GM19324 (cell line): ENCODE data around the gene TRPC4AP.

Experiments
- ATAC-seq: cut with Tn5 transposase; IDR thresholded peaks from one replicate; pipeline ENCODE4 v1.9.1; 2021; ENCODE audit warnings: mild to moderate bottlenecking, moderate library complexity; ENCODE audit not compliant: unreplicated experiment, low FRiP score

Gene TRPC4AP

DNA sequence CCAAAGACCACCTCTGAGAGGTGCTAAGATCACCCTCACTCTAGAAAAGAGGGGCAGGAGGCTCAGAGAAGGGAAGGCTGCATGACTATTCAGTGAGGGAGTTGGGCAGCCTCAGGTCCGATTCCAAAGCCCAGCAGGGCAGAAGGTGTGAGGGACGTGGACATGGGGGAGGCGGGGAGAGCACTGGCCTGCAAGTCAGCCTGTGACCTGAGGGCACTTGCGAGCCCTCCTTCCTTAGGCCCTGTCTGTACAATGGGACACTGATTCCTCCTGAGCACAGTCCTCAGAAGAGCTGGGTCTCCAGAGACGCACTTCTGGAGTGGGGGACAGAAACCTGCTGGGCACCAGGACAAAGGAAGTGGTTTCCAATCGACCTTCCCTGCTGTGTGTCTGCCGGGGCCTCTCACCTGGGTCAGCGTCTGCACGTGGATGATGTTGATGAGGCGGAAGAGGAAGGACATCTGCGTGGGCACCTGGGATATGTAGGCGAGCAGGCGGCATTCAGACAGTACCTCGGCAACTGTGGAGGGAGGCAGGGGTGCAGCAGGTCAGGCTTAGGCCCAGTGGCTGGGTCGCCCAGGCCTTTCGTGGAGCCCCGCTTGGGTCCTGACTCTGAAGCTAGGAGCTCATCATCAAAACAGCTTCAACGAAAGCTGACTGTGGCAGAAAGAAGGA lies 88.4 kb downstream of the TRPC4AP start:
- no peak for ATAC-seq

DNA sequence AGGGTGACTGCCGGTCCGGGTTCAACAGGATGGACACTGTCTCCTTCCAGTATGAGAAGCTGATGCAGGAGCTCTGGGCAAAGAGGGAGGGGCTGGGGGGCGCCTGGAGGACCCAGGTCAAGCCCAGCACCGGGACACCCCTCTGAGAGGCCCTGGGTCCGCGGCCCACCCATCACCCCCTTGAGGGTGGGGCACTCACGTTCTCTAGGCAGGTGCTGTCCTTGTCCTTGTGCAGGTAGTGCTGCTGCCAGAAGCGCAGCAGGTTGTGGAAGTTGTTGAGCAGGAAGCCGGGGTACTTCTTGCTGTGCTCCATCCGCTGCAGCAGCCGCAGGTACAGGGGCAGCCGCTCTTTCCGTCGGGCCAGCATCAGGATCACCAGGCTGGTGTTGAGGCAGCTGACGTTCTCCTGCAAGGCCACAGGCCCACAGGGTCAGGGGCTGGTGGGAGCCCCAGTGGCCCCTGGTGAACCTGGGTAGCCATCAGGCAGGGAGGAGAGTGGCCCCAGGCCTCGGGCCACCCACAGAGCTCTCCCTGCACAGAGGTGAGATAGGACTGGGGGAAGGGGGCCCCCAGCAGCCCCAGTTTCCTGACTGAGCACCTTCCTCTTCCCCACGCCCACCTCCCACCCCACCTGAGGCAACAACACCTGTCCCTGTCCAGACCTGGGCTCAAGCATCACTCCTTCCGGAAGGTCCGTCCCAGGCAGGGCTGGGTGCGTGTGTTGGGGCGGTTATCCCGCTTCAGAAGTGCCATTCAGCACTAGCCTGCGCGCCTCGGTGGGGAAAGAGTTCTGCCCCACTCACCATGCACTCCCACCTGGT lies 89.2 kb downstream of the TRPC4AP start:
- no peak for ATAC-seq

DNA sequence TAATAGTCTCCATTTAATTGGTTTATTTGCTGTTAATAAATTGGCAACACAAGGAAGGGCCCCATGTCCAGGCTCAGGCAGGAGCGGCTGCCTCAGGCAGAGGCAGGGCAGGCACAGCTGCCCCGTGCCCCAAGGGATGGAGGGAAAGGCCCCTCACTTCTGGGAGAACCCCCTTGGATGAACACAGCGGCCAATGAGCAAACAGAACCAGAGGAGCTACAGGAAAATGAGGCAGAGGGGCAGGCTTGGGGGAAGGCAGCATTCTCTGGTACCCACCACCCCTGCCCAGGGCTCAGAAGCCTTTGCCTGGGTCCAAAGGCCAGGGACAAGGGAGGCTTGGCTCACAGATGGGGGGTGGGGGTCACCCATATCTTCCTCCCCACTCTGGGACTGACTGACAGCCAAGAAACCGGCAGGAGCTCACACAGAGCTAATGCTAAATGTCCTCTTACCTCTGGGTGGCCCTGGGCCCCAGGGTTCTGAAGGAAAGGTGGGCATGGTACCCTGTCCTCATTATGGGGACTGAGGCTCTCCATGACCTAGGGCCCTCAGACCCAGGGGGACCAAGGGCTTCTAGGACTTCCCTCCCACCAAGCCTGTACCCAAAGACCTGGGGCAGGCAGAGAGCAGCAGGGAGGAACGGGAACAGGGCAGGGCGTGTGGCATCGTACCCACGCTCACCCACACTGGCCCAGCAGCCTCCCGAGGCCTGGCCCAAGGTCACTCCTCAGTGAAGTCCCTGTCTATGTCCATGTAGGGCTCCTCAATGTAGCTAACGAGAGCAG lies 90.0 kb downstream of the TRPC4AP start:
- ATAC-seq, result no peak

DNA sequence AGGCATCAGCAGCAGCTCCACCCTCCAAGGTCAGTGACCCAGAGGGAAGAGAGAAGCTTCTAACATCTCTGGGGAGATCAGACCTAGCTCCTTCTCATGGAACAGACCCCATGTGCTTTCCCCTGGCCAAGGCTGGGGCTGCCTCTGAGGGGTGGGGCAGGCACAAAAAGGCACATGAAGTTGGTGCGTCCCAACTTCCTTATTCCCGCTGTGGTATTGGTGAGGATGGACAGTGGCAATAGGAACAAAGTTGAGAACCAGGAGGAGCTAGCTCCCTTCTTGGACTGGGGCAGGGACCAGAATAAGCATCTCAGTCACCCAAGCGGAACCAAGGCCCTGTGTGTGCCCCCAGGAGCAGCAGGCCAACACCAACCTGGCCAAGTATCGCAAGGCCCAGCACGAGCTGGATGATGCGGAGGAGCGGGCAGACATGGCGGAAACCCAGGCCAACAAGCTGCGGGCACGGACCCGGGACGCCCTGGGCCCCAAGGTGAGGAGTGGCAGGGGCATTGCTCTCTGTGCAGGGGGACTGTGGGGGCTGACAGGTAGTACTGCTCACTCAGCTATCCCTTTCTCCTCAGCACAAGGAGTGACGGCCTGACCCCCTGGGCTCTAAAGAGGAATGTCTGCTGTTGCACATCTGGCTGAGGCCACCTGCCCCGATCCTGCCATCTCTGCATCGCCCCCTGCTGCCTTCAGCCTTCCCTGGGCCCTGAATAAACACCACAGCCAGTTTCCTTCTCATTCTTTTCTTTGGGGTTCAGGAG lies 90.8 kb downstream of the TRPC4AP start:
- no peak for ATAC-seq

DNA sequence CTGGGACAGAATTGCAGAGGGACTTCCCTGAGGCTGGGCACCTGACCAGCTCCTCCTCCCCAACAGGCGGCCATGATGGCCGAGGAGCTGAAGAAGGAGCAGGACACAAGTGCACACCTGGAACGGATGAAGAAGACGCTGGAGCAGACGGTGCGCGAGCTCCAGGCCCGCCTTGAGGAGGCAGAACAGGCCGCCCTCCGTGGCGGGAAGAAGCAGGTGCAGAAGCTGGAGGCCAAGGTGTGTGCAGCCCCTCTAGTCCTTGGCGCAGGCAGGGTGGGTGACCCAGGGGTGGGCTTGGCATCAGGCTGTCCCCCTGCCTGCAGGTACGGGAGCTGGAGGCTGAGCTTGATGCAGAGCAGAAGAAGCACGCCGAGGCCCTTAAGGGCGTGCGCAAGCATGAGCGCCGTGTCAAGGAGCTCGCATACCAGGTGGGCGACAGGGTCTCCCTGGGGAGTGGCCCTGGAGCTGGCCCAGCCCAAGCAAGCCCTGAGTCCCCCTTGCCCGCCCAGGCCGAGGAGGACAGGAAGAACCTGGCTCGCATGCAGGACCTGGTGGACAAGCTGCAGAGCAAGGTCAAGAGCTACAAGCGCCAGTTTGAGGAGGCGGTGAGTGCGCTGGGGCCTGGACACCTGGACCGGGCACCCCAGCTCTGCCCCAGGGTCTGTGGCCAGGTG lies 91.5 kb downstream of the TRPC4AP start:
- ATAC-seq, result no peak

DNA sequence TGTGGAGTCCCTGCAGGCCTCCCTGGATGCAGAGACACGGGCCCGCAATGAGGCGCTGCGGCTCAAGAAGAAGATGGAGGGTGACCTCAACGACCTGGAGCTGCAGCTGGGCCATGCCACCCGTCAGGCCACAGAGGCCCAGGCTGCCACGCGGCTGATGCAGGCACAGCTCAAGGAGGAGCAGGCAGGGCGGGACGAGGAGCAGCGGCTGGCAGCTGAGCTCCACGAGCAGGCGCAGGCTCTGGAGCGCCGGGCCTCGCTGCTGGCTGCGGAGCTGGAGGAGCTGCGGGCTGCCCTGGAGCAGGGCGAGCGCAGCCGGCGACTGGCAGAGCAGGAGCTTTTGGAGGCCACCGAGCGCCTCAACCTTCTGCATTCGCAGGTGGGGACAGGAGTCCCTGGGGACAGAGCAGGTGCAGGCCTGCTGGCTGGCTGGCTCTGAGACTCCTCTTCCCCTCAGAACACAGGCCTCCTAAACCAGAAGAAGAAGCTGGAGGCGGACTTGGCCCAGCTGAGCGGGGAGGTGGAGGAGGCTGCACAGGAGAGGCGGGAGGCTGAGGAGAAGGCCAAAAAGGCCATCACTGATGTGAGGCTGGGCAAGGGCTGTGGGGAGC lies 92.2 kb downstream of the TRPC4AP start:
- no peak for ATAC-seq

DNA sequence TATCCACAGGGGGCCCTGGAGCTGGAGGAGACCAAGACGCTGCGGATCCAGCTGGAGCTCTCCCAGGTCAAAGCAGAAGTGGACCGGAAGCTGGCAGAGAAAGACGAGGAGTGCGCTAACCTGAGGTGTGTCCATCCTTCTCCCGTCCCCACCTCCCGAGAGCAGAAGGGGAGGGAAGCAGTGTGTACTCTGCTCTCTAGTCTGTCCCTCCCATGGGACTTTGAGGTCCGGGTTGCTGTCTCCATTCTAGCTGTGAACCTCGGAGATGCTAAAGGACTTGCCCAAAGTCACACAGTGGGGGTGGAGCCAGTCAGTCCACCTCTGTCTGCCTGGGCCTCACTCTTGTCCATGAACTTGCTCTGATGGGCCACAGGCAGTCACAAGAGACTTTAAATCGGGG lies 92.8 kb downstream of the TRPC4AP start:
- ATAC-seq, result no peak

DNA sequence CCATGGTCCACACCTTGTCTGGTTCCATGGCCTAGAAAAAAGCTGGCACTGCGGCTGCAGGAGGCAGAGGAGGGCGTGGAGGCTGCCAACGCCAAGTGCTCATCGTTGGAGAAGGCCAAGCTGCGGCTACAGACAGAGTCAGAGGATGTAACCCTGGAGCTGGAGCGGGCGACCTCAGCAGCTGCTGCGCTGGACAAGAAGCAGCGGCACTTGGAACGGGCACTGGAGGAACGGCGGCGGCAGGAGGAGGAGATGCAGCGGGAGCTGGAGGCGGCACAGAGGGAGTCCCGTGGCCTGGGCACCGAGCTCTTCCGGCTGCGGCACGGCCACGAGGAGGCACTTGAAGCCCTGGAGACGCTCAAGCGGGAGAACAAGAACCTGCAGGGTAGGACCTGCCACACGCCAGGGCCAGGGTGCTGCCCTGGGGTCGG lies 93.6 kb downstream of the TRPC4AP start:
- no peak for ATAC-seq

DNA sequence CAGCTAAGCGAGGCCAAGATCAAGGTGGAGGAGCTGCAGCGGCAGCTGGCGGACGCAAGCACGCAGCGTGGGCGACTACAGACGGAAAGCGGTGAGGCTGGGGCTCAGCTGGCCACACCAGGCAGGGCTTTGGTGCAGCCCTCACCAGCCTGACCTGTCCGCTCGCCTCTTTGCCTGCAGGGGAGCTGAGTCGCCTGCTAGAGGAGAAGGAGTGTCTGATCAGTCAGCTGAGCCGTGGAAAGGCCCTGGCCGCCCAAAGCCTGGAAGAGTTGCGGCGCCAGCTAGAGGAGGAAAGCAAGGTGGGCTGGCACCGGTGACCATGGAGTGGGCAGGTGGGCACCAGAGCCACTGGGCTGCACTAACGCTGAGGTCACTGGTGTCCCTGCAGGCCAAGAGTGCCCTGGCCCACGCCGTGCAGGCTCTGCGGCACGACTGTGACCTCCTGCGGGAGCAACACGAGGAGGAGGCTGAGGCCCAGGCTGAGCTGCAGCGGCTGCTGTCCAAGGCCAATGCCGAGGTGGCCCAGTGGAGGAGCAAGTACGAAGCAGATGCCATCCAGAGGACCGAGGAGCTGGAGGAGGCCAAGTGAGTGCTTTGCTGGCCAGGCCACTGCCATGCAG lies 94.2 kb downstream of the TRPC4AP start:
- ATAC-seq, result no peak

DNA sequence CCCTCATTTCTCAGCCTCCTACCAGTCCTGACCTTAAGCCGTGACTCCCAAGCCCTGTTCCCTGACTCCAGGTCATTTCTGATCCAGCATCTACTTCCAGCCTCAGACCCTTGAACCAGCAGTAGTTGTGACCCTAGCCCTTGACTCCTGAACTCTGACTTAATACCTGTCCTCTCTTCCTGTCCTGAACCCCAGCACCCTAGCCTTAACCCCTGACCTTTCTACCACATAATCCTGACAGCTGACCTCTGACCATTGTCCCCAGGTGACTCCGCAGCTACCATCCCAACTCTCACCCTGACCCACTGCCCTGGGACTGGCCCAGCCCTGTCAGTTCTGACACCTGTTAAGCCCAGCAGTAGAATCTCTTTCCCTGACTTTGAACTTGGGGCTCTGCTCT lies 94.8 kb downstream of the TRPC4AP start:
- ATAC-seq, result no peak

DNA sequence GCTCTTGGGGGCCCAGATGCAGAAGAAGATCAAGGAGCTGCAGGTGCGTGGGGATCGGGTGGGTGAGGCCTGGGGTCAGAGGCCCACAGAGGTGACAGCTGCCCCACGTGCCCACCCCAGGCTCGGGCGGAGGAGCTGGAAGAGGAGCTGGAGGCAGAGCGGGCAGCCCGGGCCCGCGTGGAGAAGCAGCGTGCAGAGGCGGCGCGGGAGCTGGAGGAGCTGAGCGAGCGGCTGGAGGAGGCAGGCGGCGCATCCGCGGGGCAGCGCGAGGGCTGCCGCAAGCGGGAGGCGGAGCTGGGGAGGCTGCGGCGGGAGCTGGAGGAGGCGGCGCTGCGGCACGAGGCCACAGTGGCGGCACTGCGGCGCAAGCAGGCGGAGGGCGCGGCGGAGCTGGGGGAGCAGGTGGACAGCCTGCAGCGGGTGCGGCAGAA lies 95.5 kb downstream of the TRPC4AP start:
- ATAC-seq, result no peak

DNA sequence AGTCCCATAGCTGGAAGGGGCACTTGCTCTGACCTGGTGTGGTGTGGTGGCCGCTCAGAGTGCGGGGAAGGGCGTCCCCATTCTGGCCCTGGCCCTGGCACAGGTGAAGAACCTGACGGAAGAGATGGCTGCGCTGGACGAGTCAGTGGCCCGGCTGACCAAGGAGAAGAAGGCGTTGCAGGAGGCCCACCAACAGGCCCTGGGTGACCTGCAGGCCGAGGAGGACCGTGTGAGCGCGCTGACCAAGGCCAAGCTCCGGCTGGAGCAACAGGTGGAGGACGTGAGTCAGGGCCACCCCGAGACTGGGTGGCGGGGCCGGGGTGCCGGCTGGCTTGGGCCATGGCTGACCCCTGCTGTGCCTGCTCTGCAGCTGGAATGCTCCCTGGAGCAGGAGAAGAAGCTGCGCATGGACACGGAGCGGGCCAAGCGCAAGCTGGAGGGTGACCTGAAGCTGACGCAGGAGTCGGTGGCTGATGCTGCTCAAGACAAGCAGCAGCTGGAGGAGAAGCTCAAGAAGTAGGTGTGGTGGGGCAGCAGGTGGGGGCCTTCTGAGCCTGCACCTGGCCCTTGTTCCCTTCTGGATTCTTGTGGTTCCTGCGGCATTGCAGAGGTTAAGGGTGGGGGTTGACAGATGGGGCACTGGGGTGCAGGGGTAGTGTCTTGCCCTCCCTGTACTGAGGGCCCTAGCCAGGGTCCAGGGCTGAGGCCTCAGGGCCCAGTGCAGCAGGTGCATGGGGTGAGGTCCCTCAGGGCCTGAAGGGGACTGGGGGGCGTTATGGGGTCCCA lies 96.2 kb downstream of the TRPC4AP start:
- no peak for ATAC-seq

DNA sequence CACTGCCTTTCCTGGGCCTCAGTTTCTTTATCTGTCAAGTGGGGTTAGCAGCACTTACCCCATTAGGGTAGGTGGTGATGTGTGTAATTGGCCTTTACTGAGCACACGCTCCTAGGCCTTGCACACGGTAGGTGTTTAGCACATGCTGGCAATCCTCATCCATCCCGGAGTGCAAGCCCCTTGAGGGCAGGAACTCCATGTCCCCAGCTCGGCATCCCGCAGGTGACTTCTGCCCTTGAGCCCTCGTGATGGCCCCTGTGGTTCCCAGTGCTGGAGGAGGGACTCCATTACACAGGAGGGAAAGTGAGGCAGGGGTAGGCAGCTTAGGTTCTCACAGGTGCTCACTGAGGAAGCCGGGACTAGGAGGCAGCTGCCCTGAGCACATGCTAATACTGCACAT lies 96.9 kb downstream of the TRPC4AP start:
- ATAC-seq, result no peak

DNA sequence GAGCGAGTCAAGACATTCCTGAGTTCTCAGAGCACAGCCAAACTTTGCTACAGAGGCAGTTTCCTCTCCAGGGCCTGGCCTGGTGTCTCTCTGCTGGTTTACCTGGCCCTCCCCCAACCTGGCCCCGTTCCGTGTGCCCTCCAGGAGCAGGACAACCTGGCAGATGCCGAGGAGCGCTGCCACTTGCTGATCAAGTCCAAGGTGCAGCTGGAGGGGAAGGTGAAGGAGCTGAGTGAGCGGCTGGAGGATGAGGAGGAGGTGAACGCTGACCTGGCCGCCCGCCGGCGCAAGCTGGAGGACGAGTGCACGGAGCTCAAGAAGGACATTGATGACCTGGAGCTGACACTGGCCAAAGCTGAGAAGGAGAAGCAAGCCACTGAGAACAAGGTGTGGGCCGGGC lies 97.4 kb downstream of the TRPC4AP start:
- no peak for ATAC-seq

DNA sequence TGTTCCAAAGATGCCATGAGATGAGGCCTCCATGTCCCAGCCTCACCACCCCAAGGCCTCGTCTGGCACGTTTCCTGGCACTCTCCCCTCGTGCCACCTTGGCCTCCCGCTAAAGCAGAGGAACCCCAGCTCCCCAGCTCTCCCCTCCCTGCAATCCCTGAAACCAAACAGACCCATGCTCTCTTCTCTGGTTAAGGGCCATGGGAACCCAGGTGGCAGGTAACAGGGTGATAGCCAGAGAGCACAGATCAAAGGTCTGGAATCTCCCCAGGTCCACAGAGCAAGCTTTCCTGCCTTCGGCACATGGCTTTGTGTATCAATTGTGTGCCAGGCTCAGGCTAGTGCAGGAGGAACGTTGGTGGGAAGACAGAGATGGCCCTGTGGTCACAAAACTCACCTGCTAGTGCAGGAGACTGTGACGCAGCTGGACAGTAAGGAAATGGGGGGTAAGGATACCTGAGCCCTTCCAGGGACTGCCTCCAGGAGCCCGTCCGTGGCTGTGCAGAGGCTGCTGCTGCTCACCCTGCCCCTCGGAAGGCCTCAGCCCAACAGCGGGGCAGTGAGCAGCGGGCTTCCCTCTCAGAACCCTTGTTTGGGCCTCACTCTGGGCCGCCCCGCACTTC lies 98.0 kb downstream of the TRPC4AP start:
- no peak for ATAC-seq

DNA sequence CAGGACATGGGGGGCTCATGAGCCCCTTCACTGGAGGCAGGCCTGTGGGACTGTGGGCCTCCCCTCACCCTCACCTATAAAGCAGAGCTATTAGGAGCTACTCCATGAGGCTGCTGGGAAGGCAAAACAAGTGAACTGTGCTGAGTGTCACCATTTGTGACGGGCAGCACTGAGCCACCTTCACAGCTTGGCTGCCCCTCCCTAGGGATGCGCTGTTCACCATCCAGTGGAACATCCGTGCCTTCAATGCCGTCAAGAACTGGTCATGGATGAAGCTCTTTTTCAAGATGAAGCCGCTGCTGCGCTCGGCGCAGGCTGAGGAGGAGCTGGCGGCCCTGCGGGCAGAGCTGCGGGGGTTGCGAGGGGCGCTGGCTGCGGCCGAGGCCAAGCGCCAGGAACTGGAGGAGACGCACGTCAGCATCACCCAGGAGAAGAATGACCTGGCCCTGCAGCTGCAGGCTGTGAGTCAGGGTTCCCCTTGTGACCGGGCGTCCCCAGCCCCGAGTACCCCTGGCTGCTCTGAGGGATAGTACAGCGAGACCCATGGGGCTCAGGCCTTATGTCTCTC lies 98.6 kb downstream of the TRPC4AP start:
- no peak for ATAC-seq

DNA sequence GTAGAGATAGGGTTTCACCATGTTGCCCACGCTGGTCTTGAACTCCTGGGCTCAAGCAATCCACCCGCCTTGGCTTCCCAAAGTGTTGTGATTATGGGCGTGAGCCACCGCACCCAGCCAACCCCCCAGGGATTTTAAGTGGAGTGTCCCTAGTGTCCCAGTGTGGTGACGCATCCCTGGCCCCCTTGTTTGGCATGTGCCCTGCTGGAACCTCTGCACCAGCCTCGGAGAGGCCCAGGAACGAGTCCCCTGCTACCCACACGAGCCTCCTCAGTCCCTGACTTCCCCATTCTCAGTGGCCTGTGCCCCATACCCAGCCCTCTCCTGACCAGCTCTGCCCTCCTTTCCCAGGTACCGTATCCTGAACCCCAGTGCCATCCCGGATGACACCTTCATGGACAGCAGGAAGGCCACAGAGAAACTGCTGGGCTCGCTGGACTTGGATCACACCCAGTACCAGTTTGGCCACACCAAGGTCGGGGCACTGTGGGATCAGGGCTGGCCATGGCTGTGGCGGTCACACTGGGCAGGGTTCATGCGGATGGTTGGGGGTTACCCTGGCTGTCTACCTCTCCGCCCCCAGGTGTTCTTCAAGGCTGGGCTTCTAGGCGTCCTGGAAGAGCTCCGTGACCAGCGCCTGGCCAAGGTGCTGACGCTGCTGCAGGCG lies 99.7 kb downstream of the TRPC4AP start:
- no peak for ATAC-seq
